ENCODE measurements around the gene KLHL22. TPM values are rescaled to one million over a fixed set of nuclear protein-coding genes. Genes with fewer than 3 reads are reported as not detected.
"Not testable (repeated sequence)": the region's sequence is repeated elsewhere in the genome, so short reads cannot be mapped to it uniquely, and the experiment has no call there.

The KLHL22 gene
- polyA plus RNA-seq, 5 donors: 30.0 to 36.0 (median 33.9) TPM

- DNase-seq: no peak
Measured at GRCh38 chr22:20423906-20424551, 71.6 kb downstream of the KLHL22 start.

- no peak for DNase-seq
Measured at GRCh38 chr22:20423008-20423905, 72.3 kb downstream of the KLHL22 start.

- no peak for DNase-seq
Measured at GRCh38 chr22:20422271-20423007, 73.2 kb downstream of the KLHL22 start.

- no peak for DNase-seq
Measured at GRCh38 chr22:20421507-20421874, 74.1 kb downstream of the KLHL22 start.

GRCh38 chr22:20420157-20420842, 75.3 kb downstream of the KLHL22 start:
- no peak for DNase-seq

- DNase-seq: no peak
Measured at GRCh38 chr22:20419664-20419951, 76.0 kb downstream of the KLHL22 start.

GRCh38 chr22:20418211-20418788, 77.3 kb downstream of the KLHL22 start:
- peak; percentile 80 to 83 for DNase-seq

GRCh38 chr22:20415699-20416098, 79.9 kb downstream of the KLHL22 start:
- DNase-seq: not testable (repeated sequence)

GRCh38 chr22:20415241-20415640, 80.4 kb downstream of the KLHL22 start:
- not testable (repeated sequence) for DNase-seq

- no peak for DNase-seq
Measured at GRCh38 chr22:20414450-20414849, 81.1 kb downstream of the KLHL22 start.

- no peak for DNase-seq
Measured at GRCh38 chr22:20414059-20414440, 81.5 kb downstream of the KLHL22 start.

GRCh38 chr22:20413217-20414058, 82.2 kb downstream of the KLHL22 start:
- no peak for DNase-seq

- DNase-seq: no peak
Measured at GRCh38 chr22:20412474-20413216, 83.0 kb downstream of the KLHL22 start.

GRCh38 chr22:20409385-20409784, 86.2 kb downstream of the KLHL22 start:
- DNase-seq: not testable (repeated sequence)

GRCh38 chr22:20408891-20409290, 86.7 kb downstream of the KLHL22 start:
- DNase-seq: no peak

- DNase-seq: no peak
Measured at GRCh38 chr22:20407829-20408228, 87.8 kb downstream of the KLHL22 start.

GRCh38 chr22:20406686-20407408, 88.7 kb downstream of the KLHL22 start:
- DNase-seq: no peak

GRCh38 chr22:20405931-20406685, 89.5 kb downstream of the KLHL22 start:
- DNase-seq: no peak
